ENCODE data around the gene EHMT2. TPM values are rescaled to one million over a fixed set of nuclear protein-coding genes. Genes with fewer than 3 reads are reported as not detected.

EHMT2 gene
- total and polyA plus RNA-seq, 2 of the 13 experiments (the other 11 are each of a cell fraction or from before 2014, with no cell fraction given) = 55.2 to 69.2 TPM

- TF ChIP-seq, protein P1, sequence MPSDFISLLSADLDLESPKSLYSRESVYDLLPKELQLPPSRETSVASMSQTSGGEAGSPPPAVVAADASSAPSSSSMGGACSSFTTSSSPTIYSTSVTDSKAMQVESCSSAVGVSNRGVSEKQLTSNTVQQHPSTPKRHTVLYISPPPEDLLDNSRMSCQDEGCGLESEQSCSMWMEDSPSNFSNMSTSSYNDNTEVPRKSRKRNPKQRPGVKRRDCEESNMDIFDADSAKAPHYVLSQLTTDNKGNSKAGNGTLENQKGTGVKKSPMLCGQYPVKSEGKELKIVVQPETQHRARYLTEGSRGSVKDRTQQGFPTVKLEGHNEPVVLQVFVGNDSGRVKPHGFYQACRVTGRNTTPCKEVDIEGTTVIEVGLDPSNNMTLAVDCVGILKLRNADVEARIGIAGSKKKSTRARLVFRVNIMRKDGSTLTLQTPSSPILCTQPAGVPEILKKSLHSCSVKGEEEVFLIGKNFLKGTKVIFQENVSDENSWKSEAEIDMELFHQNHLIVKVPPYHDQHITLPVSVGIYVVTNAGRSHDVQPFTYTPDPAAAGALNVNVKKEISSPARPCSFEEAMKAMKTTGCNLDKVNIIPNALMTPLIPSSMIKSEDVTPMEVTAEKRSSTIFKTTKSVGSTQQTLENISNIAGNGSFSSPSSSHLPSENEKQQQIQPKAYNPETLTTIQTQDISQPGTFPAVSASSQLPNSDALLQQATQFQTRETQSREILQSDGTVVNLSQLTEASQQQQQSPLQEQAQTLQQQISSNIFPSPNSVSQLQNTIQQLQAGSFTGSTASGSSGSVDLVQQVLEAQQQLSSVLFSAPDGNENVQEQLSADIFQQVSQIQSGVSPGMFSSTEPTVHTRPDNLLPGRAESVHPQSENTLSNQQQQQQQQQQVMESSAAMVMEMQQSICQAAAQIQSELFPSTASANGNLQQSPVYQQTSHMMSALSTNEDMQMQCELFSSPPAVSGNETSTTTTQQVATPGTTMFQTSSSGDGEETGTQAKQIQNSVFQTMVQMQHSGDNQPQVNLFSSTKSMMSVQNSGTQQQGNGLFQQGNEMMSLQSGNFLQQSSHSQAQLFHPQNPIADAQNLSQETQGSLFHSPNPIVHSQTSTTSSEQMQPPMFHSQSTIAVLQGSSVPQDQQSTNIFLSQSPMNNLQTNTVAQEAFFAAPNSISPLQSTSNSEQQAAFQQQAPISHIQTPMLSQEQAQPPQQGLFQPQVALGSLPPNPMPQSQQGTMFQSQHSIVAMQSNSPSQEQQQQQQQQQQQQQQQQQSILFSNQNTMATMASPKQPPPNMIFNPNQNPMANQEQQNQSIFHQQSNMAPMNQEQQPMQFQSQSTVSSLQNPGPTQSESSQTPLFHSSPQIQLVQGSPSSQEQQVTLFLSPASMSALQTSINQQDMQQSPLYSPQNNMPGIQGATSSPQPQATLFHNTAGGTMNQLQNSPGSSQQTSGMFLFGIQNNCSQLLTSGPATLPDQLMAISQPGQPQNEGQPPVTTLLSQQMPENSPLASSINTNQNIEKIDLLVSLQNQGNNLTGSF (CRISPR knock-in tag; IDR thresholded peaks at IDR 0.05) = 0 out of 2 replicates have a peak, but pooled peaks have one; percentile 32
- TF ChIP-seq ZSCAN31 (CRISPR knock-in tag; IDR thresholded peaks at IDR 0.05; ENCODE audit: low read depth) = 0 out of 2 replicates have a peak, but pooled peaks have one; percentile 15
- 0 out of 2 replicates have a peak, but pooled peaks have one; percentile 16 for TF ChIP-seq FOXP4 (CRISPR knock-in tag; IDR thresholded peaks at IDR 0.05)
- no peak for TF ChIP-seq FOXA1 (IDR thresholded peaks at IDR 0.05)
- TF ChIP-seq FOXA1 (CRISPR knock-in tag; IDR thresholded peaks at IDR 0.05) = no peak
- TF ChIP-seq KMT2A (CRISPR knock-in tag; IDR thresholded peaks at IDR 0.05) = no peak
- peak; percentile 67; the same call in 1 of the 2 replicates for TF ChIP-seq ARNTL (CRISPR knock-in tag; IDR thresholded peaks at IDR 0.05)
- peak; percentile 68; the same call in 1 of the 2 replicates for TF ChIP-seq PAX8 (CRISPR knock-in tag; IDR thresholded peaks at IDR 0.05; ENCODE audit: borderline replicate concordance)
- TF ChIP-seq ZNF121 (CRISPR knock-in tag; IDR thresholded peaks at IDR 0.05) = no peak
- TF ChIP-seq ZBTB38 (CRISPR knock-in tag; IDR thresholded peaks at IDR 0.05) = peak; percentile 10; the same call in 1 of the 2 replicates
- TF ChIP-seq, protein P2, sequence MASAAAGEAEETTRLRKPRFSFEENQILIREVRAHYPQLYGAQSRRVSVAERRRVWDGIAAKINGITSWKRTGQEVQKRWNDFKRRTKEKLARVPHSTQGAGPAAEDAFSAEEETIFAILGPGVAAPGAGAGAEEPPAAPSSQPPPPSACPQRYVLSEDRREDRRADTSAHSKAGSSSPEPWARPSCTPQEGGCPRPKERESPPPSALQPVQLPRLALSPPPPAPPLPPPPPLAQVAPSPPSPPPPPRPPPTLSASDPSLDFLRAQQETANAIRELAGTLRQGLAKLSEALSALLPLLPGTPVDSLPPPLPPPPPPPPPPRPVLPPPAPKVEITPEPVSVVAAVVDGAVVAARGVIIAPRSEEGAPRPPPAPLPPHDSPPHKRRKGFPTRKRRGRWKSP (CRISPR knock-in tag; IDR thresholded peaks at IDR 0.05) = 0 out of 2 replicates have a peak, but pooled peaks have one; percentile 12
- 0 out of 2 replicates have a peak, but pooled peaks have one; percentile 40 for TF ChIP-seq ZNF775 (CRISPR knock-in tag; IDR thresholded peaks at IDR 0.05; ENCODE audit: borderline replicate concordance)
- 0 out of 2 replicates have a peak, but pooled peaks have one; percentile 41 for TF ChIP-seq GLI4 (CRISPR knock-in tag; IDR thresholded peaks at IDR 0.05; ENCODE audit: borderline replicate concordance)
- TF ChIP-seq, protein P3, sequence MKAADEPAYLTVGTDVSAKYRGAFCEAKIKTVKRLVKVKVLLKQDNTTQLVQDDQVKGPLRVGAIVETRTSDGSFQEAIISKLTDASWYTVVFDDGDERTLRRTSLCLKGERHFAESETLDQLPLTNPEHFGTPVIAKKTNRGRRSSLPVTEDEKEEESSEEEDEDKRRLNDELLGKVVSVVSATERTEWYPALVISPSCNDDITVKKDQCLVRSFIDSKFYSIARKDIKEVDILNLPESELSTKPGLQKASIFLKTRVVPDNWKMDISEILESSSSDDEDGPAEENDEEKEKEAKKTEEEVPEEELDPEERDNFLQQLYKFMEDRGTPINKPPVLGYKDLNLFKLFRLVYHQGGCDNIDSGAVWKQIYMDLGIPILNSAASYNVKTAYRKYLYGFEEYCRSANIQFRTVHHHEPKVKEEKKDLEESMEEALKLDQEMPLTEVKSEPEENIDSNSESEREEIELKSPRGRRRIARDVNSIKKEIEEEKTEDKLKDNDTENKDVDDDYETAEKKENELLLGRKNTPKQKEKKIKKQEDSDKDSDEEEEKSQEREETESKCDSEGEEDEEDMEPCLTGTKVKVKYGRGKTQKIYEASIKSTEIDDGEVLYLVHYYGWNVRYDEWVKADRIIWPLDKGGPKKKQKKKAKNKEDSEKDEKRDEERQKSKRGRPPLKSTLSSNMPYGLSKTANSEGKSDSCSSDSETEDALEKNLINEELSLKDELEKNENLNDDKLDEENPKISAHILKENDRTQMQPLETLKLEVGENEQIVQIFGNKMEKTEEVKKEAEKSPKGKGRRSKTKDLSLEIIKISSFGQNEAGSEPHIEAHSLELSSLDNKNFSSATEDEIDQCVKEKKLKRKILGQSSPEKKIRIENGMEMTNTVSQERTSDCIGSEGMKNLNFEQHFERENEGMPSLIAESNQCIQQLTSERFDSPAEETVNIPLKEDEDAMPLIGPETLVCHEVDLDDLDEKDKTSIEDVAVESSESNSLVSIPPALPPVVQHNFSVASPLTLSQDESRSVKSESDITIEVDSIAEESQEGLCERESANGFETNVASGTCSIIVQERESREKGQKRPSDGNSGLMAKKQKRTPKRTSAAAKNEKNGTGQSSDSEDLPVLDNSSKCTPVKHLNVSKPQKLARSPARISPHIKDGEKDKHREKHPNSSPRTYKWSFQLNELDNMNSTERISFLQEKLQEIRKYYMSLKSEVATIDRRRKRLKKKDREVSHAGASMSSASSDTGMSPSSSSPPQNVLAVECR (CRISPR knock-in tag; IDR thresholded peaks at IDR 0.05; ENCODE audit: borderline replicate concordance) = no peak; the same call in 1 of the 2 replicates
- no peak for TF ChIP-seq YEATS2 (CRISPR knock-in tag; IDR thresholded peaks at IDR 0.05; ENCODE audit: borderline replicate concordance)
These were observed 30.6 kb upstream of the EHMT2 start (continued) for GRCh38 chr6:31927863-31928671.

Measured in HepG2 (cell line).